Liver (tissue), 9 donors: Measurements from ENCODE around the gene SDK2. TPM values are rescaled to one million over a fixed set of nuclear protein-coding genes. Genes with fewer than 3 reads are reported as not detected.

ENCODE experiments used
- DNase-seq: peaks from one replicate; pipeline ENCODE4 v3.0.0-alpha.2; 2017; ENCODE audit warnings: low spot score
- H3K27ac ChIP-seq, 2 donors: one replicate each; pipeline ENCODE4 v1.7.0; 2013; ENCODE audit warnings: inconsistent platforms in 2 of 2, low read length in 2 of 2, control low read depth in 1 of 2, low read depth in 1 of 2, mild to moderate bottlenecking in 1 of 2
- H3K27me3 ChIP-seq, 4 donors: one replicate each; pipeline versions ENCODE4 v1.6.1 to v1.7.0; 2013; ENCODE audit warnings: low read length in 3 of 4, inconsistent platforms in 1 of 4, mild to moderate bottlenecking in 1 of 4, moderate library complexity in 1 of 4; ENCODE audit not compliant: control insufficient read depth in 4 of 4, insufficient read depth in 4 of 4
- H3K36me3 ChIP-seq, 4 donors: one replicate each; pipeline versions ENCODE4 v1.6.1 to v1.7.0; 2013; ENCODE audit warnings: low read length in 3 of 4, mild to moderate bottlenecking in 3 of 4, low read depth in 1 of 4, moderate library complexity in 1 of 4; ENCODE audit not compliant: control insufficient read depth in 4 of 4, insufficient read depth in 3 of 4
- H3K4me1 ChIP-seq, 4 donors: one replicate each; pipeline versions ENCODE4 v1.6.1 to v1.7.0; 2013; ENCODE audit warnings: low read length in 3 of 4, mild to moderate bottlenecking in 3 of 4, moderate library complexity in 1 of 4; ENCODE audit not compliant: control insufficient read depth in 4 of 4, insufficient read depth in 4 of 4
- H3K4me3 ChIP-seq, 3 donors: one replicate each; pipeline versions ENCODE4 v1.6.1 to v1.7.0; 2013; ENCODE audit warnings: low read length in 3 of 3, control low read depth in 1 of 3, low read depth in 1 of 3, mild to moderate bottlenecking in 1 of 3
- H3K9ac ChIP-seq, 2 donors: one replicate each; pipeline ENCODE4 v1.7.0; 2013; ENCODE audit warnings: low read length in 2 of 2, mild to moderate bottlenecking in 2 of 2, moderate library complexity in 2 of 2, control low read depth in 1 of 2, low read depth in 1 of 2
- H3K9me3 ChIP-seq, 4 donors: one replicate each; pipeline versions ENCODE4 v1.6.1 to v1.7.0; 2013; ENCODE audit warnings: low read length in 3 of 4; ENCODE audit not compliant: control insufficient read depth in 4 of 4
- EGR1 ChIP-seq, 2 donors: IDR thresholded peaks; 2 replicates each; pipeline ENCODE4 v1.6.1; 2016 to 2018; ENCODE audit warnings: antibody characterized with exemption in 2 of 2, low read depth in 2 of 2
- FOXA1 ChIP-seq: IDR thresholded peaks from 2 replicates; pipeline ENCODE4 v1.6.1; 2016; ENCODE audit warnings: antibody characterized with exemption
- FOXA2 ChIP-seq: IDR thresholded peaks from 2 replicates; pipeline ENCODE4 v1.6.1; 2016; ENCODE audit warnings: antibody characterized with exemption
- GABPA ChIP-seq, 2 donors: IDR thresholded peaks in 1 of 2; conservative IDR thresholded peaks in 1 of 2; 2 replicates each; pipeline ENCODE4 v1.6.1; 2016; ENCODE audit warnings: antibody characterized with exemption in 2 of 2, mild to moderate bottlenecking in 1 of 2, moderate library complexity in 1 of 2
- HNF4A ChIP-seq, 2 donors: conservative IDR thresholded peaks; 2 replicates each; pipeline ENCODE4 v1.6.1; 2016; ENCODE audit warnings: antibody characterized with exemption in 2 of 2, mild to moderate bottlenecking in 2 of 2
- HNF4G ChIP-seq: IDR thresholded peaks from 2 replicates; pipeline ENCODE4 v1.6.1; 2016; ENCODE audit warnings: antibody characterized with exemption
- JUND ChIP-seq, 2 donors: IDR thresholded peaks; 2 replicates each; pipeline ENCODE4 v1.6.1; 2016; ENCODE audit warnings: antibody characterized with exemption in 2 of 2
- NR2F2 ChIP-seq: IDR thresholded peaks from 2 replicates; pipeline ENCODE4 v1.6.1; 2016; ENCODE audit warnings: antibody characterized with exemption
- RAD21 ChIP-seq, 2 donors: IDR thresholded peaks; 2 replicates each; pipeline ENCODE4 v1.6.1; 2016; ENCODE audit warnings: antibody characterized with exemption in 2 of 2, mild to moderate bottlenecking in 2 of 2
- RXRA ChIP-seq, 2 donors: IDR thresholded peaks; 2 replicates each; pipeline ENCODE4 v1.6.1; 2017 to 2018; ENCODE audit warnings: antibody characterized with exemption in 2 of 2, mild to moderate bottlenecking in 1 of 2
- SP1 ChIP-seq: IDR thresholded peaks from 2 replicates; pipeline ENCODE4 v1.6.1; 2018; ENCODE audit warnings: antibody characterized with exemption, mild to moderate bottlenecking
- TAF1 ChIP-seq: conservative IDR thresholded peaks from 2 replicates; pipeline ENCODE4 v1.6.1; 2016; ENCODE audit warnings: antibody characterized with exemption, mild to moderate bottlenecking
- YY1 ChIP-seq: IDR thresholded peaks from 2 replicates; pipeline ENCODE4 v1.6.1; 2016; ENCODE audit warnings: antibody characterized with exemption, mild to moderate bottlenecking
- WGBS: extraction: QIAGEN DNeasy Blood & Tissue Kit; methylation state at CpG from one replicate; pipeline ENCODE4 v1.1.7; 2013; 5-methylcytosine and 5-hydroxymethylcytosine counted together
- polyA plus RNA-seq, 2 donors: library from polyadenylated mRNA; stranded (reverse) in 1 of 2; unstranded in 1 of 2; fragments of 200-250 nt in 1 of 2; fragments of >200 nt in 1 of 2; fragmentation: Nextera tagmentation in 1 of 2; extraction: Ambion mirVana in 1 of 2; gene quantifications; one replicate each; pipeline versions ENCODE4 v1.2.1 to v1.2.3, GENCODE V29; 2013 to 2015
- total RNA-seq, 2 donors: library from RNA; depleted of rRNA; stranded (reverse); fragments of >200 nt; gene quantifications; one replicate each; pipeline ENCODE4 v1.2.3, GENCODE V29; 2014
- TF ChIP-seq, protein P1 (sequence below): IDR thresholded peaks from 2 replicates; pipeline ENCODE4 v1.6.1; 2016; ENCODE audit warnings: antibody characterized with exemption
- TF ChIP-seq, protein P2 (sequence below): fragments of 150-350 bp; IDR thresholded peaks from 2 replicates; pipeline ENCODE4 v1.5.1; 2017; ENCODE audit warnings: improper control_type of control experiment, low read depth, low read length; ENCODE audit not compliant: missing input control
- TF ChIP-seq, protein P3 (sequence below): IDR thresholded peaks from 2 replicates; pipeline ENCODE4 v1.6.1; 2016; ENCODE audit warnings: antibody characterized with exemption
- TF ChIP-seq, protein P4 (sequence below): IDR thresholded peaks from 2 replicates; pipeline ENCODE4 v1.6.1; 2016; ENCODE audit warnings: antibody characterized with exemption, mild to moderate bottlenecking
- TF ChIP-seq, protein P5 (sequence below): IDR thresholded peaks from 2 replicates; pipeline ENCODE4 v1.6.1; 2016; ENCODE audit warnings: antibody characterized with exemption
- donor health status: healthy.
- donor health status: healthy.
- donor health status: healthy.
- donor health status: healthy.
- donor health status: healthy.

SDK2 gene
- total and polyA plus RNA-seq, 4 donors = 0.05 to 0.42 (median 0.10) TPM

DNA sequence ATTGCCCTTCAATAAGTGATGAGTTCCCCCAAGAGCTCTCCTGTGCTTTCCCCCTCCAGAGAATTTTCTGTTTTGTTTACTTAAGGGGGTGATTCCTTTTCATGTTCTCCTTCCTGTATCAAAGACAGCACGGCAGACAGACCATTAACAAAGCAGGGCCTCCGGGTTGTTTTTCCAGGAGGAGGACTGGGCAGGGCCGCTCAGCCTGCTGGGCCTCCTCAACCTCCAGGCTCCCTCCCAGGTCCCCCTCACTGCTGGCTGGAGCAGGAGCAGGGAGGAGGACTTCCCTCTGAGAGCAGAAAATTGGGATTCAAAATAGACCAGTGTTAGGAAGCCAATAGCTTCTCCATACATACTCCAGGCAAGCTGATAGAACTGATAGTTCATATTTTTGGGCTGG lies 20.4 kb downstream of the SDK2 start:
- no peak for TF ChIP-seq GABPA (IDR thresholded peaks at IDR 0.05 in 1 of 2, conservative IDR thresholded peaks at IDR 0.05 in 1 of 2)
- TF ChIP-seq, protein P1, sequence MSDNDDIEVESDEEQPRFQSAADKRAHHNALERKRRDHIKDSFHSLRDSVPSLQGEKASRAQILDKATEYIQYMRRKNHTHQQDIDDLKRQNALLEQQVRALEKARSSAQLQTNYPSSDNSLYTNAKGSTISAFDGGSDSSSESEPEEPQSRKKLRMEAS = no peak
- no peak for TF ChIP-seq RAD21 (IDR thresholded peaks at IDR 0.05)
- TF ChIP-seq, protein P2, sequence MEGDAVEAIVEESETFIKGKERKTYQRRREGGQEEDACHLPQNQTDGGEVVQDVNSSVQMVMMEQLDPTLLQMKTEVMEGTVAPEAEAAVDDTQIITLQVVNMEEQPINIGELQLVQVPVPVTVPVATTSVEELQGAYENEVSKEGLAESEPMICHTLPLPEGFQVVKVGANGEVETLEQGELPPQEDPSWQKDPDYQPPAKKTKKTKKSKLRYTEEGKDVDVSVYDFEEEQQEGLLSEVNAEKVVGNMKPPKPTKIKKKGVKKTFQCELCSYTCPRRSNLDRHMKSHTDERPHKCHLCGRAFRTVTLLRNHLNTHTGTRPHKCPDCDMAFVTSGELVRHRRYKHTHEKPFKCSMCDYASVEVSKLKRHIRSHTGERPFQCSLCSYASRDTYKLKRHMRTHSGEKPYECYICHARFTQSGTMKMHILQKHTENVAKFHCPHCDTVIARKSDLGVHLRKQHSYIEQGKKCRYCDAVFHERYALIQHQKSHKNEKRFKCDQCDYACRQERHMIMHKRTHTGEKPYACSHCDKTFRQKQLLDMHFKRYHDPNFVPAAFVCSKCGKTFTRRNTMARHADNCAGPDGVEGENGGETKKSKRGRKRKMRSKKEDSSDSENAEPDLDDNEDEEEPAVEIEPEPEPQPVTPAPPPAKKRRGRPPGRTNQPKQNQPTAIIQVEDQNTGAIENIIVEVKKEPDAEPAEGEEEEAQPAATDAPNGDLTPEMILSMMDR = no peak
- TF ChIP-seq FOXA2 = no peak
- TF ChIP-seq TAF1 = no peak
- TF ChIP-seq EGR1 (IDR thresholded peaks at IDR 0.05; ENCODE audit: low read depth in 2 of 2) = no peak
- TF ChIP-seq NR2F2 = no peak
- TF ChIP-seq JUND (IDR thresholded peaks at IDR 0.05) = no peak
- TF ChIP-seq, protein P3, sequence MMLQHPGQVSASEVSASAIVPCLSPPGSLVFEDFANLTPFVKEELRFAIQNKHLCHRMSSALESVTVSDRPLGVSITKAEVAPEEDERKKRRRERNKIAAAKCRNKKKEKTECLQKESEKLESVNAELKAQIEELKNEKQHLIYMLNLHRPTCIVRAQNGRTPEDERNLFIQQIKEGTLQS = no peak
- TF ChIP-seq FOXA1 = no peak
- TF ChIP-seq RXRA (IDR thresholded peaks at IDR 0.05) = no peak
- no peak for TF ChIP-seq HNF4G
- no peak for TF ChIP-seq HNF4A (conservative IDR thresholded peaks at IDR 0.05)
- TF ChIP-seq YY1 = no peak
- TF ChIP-seq SP1 = no peak
- TF ChIP-seq, protein P4, sequence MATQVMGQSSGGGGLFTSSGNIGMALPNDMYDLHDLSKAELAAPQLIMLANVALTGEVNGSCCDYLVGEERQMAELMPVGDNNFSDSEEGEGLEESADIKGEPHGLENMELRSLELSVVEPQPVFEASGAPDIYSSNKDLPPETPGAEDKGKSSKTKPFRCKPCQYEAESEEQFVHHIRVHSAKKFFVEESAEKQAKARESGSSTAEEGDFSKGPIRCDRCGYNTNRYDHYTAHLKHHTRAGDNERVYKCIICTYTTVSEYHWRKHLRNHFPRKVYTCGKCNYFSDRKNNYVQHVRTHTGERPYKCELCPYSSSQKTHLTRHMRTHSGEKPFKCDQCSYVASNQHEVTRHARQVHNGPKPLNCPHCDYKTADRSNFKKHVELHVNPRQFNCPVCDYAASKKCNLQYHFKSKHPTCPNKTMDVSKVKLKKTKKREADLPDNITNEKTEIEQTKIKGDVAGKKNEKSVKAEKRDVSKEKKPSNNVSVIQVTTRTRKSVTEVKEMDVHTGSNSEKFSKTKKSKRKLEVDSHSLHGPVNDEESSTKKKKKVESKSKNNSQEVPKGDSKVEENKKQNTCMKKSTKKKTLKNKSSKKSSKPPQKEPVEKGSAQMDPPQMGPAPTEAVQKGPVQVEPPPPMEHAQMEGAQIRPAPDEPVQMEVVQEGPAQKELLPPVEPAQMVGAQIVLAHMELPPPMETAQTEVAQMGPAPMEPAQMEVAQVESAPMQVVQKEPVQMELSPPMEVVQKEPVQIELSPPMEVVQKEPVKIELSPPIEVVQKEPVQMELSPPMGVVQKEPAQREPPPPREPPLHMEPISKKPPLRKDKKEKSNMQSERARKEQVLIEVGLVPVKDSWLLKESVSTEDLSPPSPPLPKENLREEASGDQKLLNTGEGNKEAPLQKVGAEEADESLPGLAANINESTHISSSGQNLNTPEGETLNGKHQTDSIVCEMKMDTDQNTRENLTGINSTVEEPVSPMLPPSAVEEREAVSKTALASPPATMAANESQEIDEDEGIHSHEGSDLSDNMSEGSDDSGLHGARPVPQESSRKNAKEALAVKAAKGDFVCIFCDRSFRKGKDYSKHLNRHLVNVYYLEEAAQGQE = no peak
- TF ChIP-seq, protein P5, sequence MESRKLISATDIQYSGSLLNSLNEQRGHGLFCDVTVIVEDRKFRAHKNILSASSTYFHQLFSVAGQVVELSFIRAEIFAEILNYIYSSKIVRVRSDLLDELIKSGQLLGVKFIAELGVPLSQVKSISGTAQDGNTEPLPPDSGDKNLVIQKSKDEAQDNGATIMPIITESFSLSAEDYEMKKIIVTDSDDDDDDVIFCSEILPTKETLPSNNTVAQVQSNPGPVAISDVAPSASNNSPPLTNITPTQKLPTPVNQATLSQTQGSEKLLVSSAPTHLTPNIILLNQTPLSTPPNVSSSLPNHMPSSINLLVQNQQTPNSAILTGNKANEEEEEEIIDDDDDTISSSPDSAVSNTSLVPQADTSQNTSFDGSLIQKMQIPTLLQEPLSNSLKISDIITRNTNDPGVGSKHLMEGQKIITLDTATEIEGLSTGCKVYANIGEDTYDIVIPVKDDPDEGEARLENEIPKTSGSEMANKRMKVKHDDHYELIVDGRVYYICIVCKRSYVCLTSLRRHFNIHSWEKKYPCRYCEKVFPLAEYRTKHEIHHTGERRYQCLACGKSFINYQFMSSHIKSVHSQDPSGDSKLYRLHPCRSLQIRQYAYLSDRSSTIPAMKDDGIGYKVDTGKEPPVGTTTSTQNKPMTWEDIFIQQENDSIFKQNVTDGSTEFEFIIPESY = no peak
- no peak for DNase-seq
- H3K9ac ChIP-seq = no peak overlapping the region

More for the DNA sequence above, 20.4 kb downstream of the SDK2 start:
- Histone ChIP-seq H3K9me3 (peaks cover 0 to 8% (median 1%) of the 10 kb centered on the region in 4 donors), H3K27me3 (no peaks in the 10 kb centered on the region), H3K4me3 (no peak overlapping the region), H3K27ac (no peak overlapping the region), H3K4me1 (no peaks in the 10 kb centered on the region), H3K36me3 (no peaks in the 10 kb centered on the region)
- WGBS = 59% methylated on average over 3 of the region's 3 CpGs
